ENCODE results near the gene STAT3.

DNA sequence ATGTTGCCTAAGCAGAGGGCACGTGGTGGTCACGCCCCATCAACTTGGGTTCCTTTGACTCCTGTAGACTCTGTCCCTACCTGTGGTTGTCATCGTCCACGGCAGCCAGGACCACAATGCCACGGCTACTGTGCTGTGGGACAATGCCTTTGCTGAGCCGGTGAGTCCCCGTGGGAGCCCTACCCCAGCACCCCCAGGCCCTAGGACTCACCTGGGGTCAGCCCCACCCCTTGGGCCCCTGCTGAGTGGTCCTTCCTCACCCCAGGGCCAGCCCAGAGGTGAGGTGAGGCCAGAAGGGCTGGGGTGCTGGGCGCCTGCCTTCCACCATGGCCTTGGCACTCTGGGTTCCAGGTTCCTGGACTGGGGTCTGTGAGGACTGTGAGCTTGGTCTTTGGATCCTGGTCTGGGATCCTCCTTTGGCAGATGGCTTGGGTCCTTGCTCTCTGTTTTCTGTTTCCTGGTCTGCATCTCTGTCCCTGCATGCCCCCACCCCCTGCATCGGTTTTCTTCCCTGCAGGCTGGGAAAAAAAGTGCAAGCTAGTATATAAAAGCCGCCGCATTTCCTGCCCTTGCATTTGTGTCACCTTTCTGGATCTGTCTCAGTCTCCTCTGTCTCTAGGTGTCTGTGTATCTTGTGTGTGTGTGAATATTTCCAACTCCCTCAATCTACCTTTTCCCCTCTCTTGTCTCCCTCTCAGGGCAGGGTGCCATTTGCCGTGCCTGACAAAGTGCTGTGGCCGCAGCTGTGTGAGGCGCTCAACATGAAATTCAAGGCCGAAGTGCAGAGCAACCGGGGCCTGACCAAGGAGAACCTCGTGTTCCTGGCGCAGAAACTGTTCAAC, 82.5 kb downstream of the STAT3 start:
- TF ChIP-seq, protein P1, sequence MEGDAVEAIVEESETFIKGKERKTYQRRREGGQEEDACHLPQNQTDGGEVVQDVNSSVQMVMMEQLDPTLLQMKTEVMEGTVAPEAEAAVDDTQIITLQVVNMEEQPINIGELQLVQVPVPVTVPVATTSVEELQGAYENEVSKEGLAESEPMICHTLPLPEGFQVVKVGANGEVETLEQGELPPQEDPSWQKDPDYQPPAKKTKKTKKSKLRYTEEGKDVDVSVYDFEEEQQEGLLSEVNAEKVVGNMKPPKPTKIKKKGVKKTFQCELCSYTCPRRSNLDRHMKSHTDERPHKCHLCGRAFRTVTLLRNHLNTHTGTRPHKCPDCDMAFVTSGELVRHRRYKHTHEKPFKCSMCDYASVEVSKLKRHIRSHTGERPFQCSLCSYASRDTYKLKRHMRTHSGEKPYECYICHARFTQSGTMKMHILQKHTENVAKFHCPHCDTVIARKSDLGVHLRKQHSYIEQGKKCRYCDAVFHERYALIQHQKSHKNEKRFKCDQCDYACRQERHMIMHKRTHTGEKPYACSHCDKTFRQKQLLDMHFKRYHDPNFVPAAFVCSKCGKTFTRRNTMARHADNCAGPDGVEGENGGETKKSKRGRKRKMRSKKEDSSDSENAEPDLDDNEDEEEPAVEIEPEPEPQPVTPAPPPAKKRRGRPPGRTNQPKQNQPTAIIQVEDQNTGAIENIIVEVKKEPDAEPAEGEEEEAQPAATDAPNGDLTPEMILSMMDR (IDR thresholded peaks at IDR 0.05) = no peak
- TF ChIP-seq POLR2A (IDR thresholded peaks at IDR 0.05) = no peak
